Measurements from ENCODE around the gene MS4A14.

Gene MS4A14

DNA sequence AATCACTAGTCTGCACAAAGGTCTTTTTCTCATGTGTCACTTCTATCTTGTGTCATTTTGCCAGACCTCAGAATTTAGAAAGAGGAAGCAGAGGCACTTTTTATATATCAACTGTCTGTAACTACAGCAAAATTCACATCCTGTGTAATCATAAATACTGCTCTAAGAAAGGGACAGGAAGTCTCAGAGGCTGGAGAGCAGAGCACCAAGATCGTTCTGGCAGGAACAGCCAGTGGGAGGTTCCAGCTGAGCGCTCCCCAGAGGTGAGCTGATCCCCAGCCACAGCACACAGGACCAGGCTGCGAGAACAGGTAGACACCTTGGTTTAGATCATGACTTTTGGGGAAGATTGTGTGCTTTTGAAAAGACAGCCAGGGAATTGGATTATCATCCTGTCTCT is 17.9 kb upstream of the MS4A14 start, which contains the start of gene MS4A7:
Gene MS4A7, plus strand, starts transcription at position 179 of the 400 bp plus-strand sequence. CDS start 4,610 bp downstream, outside the sequence.
- Histone ChIP-seq H3K27ac (ENCODE audit: poor library complexity, severe bottlenecking) (no peak within 1 kb of the TSS), H3K36me3 (ENCODE audit: low read depth) (no peaks in the 10 kb centered on the region), H3K9me3 (ENCODE audit: severe bottlenecking) (no peaks in the 10 kb centered on the region), H3K4me1 (ENCODE audit: insufficient read depth, poor library complexity, severe bottlenecking) (no peaks in the 10 kb centered on the region), H3K27me3 (ENCODE audit: insufficient read depth, poor library complexity, severe bottlenecking) (peaks cover 2% of the 10 kb centered on the region), H3K4me3 (ENCODE audit: severe bottlenecking) (no peak within 1 kb of the TSS)
- DNase-seq (ENCODE audit: low spot score) (no peak), ATAC-seq (ENCODE audit: low read depth) (no peak)
- TF ChIP-seq, protein P1, sequence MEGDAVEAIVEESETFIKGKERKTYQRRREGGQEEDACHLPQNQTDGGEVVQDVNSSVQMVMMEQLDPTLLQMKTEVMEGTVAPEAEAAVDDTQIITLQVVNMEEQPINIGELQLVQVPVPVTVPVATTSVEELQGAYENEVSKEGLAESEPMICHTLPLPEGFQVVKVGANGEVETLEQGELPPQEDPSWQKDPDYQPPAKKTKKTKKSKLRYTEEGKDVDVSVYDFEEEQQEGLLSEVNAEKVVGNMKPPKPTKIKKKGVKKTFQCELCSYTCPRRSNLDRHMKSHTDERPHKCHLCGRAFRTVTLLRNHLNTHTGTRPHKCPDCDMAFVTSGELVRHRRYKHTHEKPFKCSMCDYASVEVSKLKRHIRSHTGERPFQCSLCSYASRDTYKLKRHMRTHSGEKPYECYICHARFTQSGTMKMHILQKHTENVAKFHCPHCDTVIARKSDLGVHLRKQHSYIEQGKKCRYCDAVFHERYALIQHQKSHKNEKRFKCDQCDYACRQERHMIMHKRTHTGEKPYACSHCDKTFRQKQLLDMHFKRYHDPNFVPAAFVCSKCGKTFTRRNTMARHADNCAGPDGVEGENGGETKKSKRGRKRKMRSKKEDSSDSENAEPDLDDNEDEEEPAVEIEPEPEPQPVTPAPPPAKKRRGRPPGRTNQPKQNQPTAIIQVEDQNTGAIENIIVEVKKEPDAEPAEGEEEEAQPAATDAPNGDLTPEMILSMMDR (IDR thresholded peaks at IDR 0.05; ENCODE audit: poor library complexity, severe bottlenecking), result no peak

DNA sequence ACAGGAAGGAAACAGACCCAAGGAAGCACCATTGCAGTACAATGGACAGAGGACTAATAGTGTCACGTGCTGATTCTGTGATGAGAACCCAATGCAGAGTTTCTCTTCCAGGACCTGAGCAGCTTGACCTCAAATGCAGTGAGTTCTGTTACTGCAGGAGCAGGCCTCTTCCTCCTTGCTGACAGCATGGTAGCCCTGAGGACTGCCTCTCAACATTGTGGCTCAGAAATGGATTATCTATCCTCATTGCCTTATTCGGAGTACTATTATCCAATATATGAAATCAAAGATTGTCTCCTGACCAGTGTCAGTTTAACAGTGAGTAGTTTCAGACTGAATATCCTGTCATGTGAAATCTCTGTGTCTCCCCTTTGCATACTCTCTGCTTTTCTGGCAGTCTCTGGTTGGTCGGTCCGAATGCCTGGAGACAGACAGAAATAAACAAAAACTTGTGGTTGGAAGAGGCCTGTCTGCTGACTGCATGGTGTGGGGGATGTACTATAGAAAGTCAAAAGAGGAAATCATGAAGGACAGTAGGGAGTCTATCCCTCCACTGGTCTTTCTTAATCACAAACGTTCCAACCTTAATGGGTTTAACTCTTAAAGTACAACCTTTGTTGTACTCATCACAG is 6.9 kb upstream of the MS4A14 start:
- ATAC-seq (ENCODE audit: low read depth) (no peak), DNase-seq (ENCODE audit: low spot score) (no peak)
- Histone ChIP-seq H3K27ac (ENCODE audit: poor library complexity, severe bottlenecking) (no peak overlapping the region), H3K4me1 (ENCODE audit: insufficient read depth, poor library complexity, severe bottlenecking) (no peaks in the 10 kb centered on the region), H3K9me3 (ENCODE audit: severe bottlenecking) (no peaks in the 10 kb centered on the region), H3K36me3 (ENCODE audit: low read depth) (no peaks in the 10 kb centered on the region), H3K27me3 (ENCODE audit: insufficient read depth, poor library complexity, severe bottlenecking) (no peaks in the 10 kb centered on the region), H3K4me3 (ENCODE audit: severe bottlenecking) (no peak overlapping the region)
- TF ChIP-seq, protein P1 (IDR thresholded peaks at IDR 0.05; ENCODE audit: poor library complexity, severe bottlenecking), result no peak

DNA sequence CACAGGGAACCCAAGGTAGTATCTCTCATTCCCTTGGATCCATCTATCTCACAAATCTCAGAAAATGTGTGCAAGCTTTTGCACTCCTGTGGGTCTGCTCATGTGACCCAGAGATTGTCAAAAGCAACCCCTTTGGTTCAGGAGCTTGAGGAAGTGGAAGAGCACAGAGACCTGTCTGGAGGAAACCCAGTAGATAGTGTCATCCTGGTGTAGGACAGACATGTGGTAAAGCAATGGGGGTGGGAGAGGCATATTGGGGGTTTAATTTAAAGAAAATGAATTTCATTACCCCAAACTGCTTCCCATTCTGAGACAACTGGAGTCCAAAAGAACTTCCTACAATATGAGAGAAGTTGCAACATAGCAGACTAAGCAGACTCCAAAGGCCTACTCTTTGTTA is 5.8 kb upstream of the MS4A14 start:
- no peak overlapping the region for H3K27ac ChIP-seq (ENCODE audit: poor library complexity, severe bottlenecking)
- TF ChIP-seq, protein P1 (IDR thresholded peaks at IDR 0.05; ENCODE audit: poor library complexity, severe bottlenecking), result no peak
- H3K4me1 ChIP-seq (ENCODE audit: insufficient read depth, poor library complexity, severe bottlenecking), result no peaks in the 10 kb centered on the region
- ATAC-seq (ENCODE audit: low read depth), result no peak
- no peaks in the 10 kb centered on the region for H3K27me3 ChIP-seq (ENCODE audit: insufficient read depth, poor library complexity, severe bottlenecking)
- no peaks in the 10 kb centered on the region for H3K36me3 ChIP-seq (ENCODE audit: low read depth)
- no peaks in the 10 kb centered on the region for H3K9me3 ChIP-seq (ENCODE audit: severe bottlenecking)
- no peak for DNase-seq (ENCODE audit: low spot score)
- no peak overlapping the region for H3K4me3 ChIP-seq (ENCODE audit: severe bottlenecking)

DNA sequence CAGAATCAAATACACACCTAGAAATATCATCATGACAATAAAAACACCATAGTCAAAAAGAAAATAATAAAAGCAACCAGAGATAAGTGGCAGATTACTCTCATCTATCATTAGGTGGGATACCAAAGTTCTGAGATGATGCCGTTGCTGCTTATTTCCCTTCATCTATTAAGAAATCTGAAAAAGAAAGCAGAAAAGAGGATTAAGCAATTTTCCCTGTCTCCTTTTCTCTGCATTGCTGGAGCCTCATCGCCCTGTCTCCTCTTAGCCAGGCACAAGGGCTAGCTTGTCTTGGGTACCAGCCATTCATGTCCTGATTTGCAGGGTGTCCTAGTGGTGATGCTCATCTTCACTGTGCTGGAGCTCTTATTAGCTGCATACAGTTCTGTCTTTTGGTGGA is 3.9 kb upstream of the MS4A14 start:
- Histone ChIP-seq H3K27me3 (ENCODE audit: insufficient read depth, poor library complexity, severe bottlenecking) (no peaks in the 10 kb centered on the region), H3K4me1 (ENCODE audit: insufficient read depth, poor library complexity, severe bottlenecking) (no peaks in the 10 kb centered on the region), H3K27ac (ENCODE audit: poor library complexity, severe bottlenecking) (no peak overlapping the region), H3K4me3 (ENCODE audit: severe bottlenecking) (no peak overlapping the region), H3K9me3 (ENCODE audit: severe bottlenecking) (no peaks in the 10 kb centered on the region), H3K36me3 (ENCODE audit: low read depth) (no peaks in the 10 kb centered on the region)
- no peak for ATAC-seq (ENCODE audit: low read depth)
- TF ChIP-seq, protein P1 (IDR thresholded peaks at IDR 0.05; ENCODE audit: poor library complexity, severe bottlenecking), result no peak
- DNase-seq (ENCODE audit: low spot score), result no peak

DNA sequence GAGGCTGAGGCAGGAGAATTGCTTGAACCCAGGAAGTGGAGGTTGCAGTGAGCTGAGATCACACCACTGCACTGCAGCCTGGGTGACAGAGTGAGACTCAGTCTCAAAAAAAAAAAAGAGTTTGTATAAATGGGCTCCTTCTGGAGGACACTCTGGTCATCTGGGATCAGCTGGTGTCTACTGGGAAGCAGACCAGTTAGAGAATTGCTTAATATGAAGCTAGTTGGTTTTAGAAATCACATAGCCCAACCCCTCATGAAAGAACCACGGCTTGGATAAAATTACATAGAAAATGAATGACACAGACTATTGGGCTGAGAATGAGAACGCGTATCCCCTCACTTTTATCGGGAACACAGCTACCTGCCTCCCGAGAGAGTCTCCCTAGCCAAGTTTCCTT is 3.2 kb upstream of the MS4A14 start:
- ATAC-seq (ENCODE audit: low read depth) (no peak), DNase-seq (ENCODE audit: low spot score) (no peak)
- no peaks in the 10 kb centered on the region for H3K36me3 ChIP-seq (ENCODE audit: low read depth)
- no peaks in the 10 kb centered on the region for H3K27me3 ChIP-seq (ENCODE audit: insufficient read depth, poor library complexity, severe bottlenecking)
- TF ChIP-seq, protein P1 (IDR thresholded peaks at IDR 0.05; ENCODE audit: poor library complexity, severe bottlenecking), result no peak
- no peaks in the 10 kb centered on the region for H3K9me3 ChIP-seq (ENCODE audit: severe bottlenecking)
- no peaks in the 10 kb centered on the region for H3K4me1 ChIP-seq (ENCODE audit: insufficient read depth, poor library complexity, severe bottlenecking)
- H3K4me3 ChIP-seq (ENCODE audit: severe bottlenecking), result no peak overlapping the region
- no peak overlapping the region for H3K27ac ChIP-seq (ENCODE audit: poor library complexity, severe bottlenecking)
